GM18951 (cell line): Measurements from ENCODE around the gene STN1.
"Not testable (repeated sequence)": the region's sequence is repeated elsewhere in the genome, so short reads cannot be mapped to it uniquely, and the experiment has no call there.

Experiments
- POLR2A ChIP-seq: IDR thresholded peaks from 4 replicates; pipeline ENCODE4 v1.6.1; 2011; ENCODE audit warnings: mild to moderate bottlenecking; ENCODE audit not compliant: insufficient read length, insufficient read depth; ENCODE audit errors: extremely low read depth
- in situ Hi-C: fragments of 300-500 bp; cut with MboI; formaldehyde crosslinking; loops from one replicate; pipeline ENCODE4 v1.12.0; 2022; ENCODE audit warnings: low sequenced_read_pairs, mixed read lengths, inconsistent platforms; ENCODE audit not compliant: unreplicated experiment

Gene STN1

GRCh38 chr10:103855424-103855823, 62.6 kb downstream of the STN1 start, which contains the start of gene SH3PXD2A:
Gene SH3PXD2A, minus strand, starts transcription at chr10:103855576. Its CDS starts 310 bp downstream, at chr10:103855266.
- in situ Hi-C loops: no loop called here
- no peak for TF ChIP-seq POLR2A

- in situ Hi-C loops: no loop called here
- TF ChIP-seq POLR2A: no peak
Measured at GRCh38 chr10:103854686-103855391, 63.1 kb downstream of the STN1 start.

- in situ Hi-C loops: no loop called here
- no peak for TF ChIP-seq POLR2A
Measured at GRCh38 chr10:103854265-103854685, 63.7 kb downstream of the STN1 start.

GRCh38 chr10:103853428-103854264, 64.3 kb downstream of the STN1 start:
- no peak for TF ChIP-seq POLR2A
- in situ Hi-C loops: no loop called here

DNA sequence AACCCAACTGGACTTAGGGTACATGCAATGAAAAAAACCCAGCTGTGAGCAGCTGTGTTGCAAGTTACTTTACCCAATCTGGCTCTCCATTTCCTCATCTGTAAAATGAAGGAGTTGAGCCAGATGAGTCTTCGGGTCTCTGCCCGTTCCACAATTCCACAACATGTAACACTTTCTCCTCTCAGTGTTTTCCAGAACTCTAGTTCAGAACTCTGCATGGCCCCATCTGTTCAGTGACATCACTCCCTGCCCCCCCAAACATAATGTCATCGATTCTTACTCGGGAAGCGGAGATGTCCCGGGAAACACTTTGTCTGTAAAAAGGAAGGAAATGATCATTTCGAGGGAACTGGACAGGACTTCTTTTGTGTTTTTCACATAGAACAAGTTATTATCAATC, 65.1 kb downstream of the STN1 start:
- in situ Hi-C loops: no loop called here
- TF ChIP-seq POLR2A: no peak

DNA sequence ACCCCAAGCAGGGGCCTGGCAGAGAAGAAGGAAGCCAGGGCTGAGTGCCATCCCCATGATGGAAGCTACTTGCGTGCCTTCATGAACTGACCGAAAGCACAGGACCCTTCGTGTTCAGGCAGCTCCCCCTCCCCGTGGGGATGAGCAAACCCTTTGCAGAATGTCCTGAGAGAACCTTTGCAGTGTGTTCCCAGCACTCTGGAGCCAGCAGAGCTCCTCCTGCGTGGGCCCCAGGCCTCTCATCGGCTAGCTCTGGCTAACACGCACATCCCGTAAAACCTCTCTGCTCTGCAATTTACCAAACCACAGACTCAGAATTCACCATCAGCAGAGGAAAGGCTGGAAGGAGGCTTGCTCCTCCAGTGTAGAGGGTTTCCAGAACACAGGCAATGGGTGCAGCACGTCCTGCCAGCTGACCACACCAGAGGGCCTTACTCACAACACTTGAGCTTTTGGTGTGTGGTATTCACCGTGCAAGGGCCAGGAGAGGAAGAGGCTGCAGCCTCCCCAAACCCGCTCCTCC, 65.7 kb downstream of the STN1 start:
- in situ Hi-C loops: no loop called here
- no peak for TF ChIP-seq POLR2A

GRCh38 chr10:103851261-103851660, 66.7 kb downstream of the STN1 start:
- in situ Hi-C loops: no loop called here

GRCh38 chr10:103850572-103850895, 67.5 kb downstream of the STN1 start:
- in situ Hi-C loops: no loop called here
- TF ChIP-seq POLR2A: no peak

More at GRCh38 chr10:103851261-103851660, 66.7 kb downstream of the STN1 start:
- no peak for TF ChIP-seq POLR2A

DNA sequence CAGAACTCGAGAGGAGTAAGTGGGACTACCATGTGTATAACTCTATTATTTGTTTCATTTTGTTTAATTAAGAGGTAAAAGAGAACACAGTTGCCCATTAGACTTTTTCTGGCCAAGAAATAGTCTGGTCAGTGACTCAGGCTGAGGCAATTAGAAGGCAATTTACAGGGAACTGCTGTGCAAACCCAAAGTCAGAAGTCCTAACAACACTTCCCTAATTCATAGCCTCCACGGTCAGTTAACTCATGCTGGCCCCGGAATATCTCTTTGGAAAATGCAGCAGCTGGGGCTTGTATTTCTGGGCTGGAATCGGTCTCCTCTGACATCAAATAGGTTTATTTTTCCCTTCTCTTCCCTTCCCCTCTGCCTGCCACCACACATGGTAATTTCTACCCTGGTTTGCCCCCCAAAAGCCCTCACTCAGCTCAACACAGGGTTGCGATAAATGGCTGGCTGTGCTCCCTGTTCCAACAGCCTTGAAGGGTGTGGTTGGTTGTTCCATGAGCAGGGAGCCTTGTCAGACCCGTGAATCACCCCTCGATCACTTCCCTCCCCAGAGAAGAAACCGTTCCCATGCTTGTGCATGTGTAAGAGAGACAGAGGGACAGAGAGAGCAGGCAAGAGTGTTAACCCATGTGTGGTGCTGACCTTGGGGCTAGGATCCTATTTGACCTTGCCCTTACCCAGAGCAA, 68.0 kb downstream of the STN1 start:
- in situ Hi-C loops: no loop called here
- no peak for TF ChIP-seq POLR2A

- TF ChIP-seq POLR2A: no peak
- in situ Hi-C loops: no loop called here
Measured at GRCh38 chr10:103849212-103849877, 68.6 kb downstream of the STN1 start.

GRCh38 chr10:103847909-103848468, 70.0 kb downstream of the STN1 start:
- no peak for TF ChIP-seq POLR2A
- in situ Hi-C loops: no loop called here

DNA sequence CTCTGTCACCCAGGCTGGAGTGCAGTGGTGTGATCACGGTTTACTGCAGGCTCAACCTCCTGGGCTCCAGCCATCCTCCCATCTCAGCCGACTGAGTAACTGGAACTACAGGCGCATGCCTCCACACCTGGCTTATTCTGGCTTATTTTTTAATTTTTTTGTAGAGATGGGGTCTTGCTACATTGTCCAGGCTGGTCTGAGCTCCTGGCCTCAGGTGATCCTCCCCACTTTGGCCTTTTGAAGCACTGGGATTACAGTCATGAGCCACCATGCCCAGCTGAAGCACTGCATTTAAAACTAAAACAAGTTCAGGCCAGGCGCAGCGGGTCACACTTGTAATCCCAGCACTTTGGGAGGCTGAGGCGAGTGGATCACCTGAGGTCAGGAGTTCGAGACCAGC, 70.6 kb downstream of the STN1 start:
- no peak for TF ChIP-seq POLR2A
- in situ Hi-C loops: no loop called here

DNA sequence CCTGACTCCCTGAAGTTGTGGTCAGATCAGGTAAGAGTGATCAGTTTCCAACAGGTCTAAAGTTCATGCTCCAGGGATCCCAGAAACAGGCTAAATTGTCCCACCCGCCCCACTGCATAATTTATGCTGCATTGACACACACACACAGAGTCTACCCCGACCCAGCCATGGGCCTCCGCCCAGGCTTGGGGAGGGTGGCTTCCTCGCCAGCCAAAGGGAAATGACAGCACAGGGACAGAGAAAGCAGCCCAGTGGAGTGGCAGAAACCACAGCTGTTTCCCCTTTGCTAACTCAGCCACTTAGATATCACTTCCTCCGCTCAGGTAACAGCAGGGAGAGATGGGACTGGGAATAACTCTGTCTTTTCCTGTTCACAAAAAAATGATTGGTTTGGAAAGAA, 72.0 kb downstream of the STN1 start:
- in situ Hi-C loops: no loop called here
- TF ChIP-seq POLR2A: no peak

DNA sequence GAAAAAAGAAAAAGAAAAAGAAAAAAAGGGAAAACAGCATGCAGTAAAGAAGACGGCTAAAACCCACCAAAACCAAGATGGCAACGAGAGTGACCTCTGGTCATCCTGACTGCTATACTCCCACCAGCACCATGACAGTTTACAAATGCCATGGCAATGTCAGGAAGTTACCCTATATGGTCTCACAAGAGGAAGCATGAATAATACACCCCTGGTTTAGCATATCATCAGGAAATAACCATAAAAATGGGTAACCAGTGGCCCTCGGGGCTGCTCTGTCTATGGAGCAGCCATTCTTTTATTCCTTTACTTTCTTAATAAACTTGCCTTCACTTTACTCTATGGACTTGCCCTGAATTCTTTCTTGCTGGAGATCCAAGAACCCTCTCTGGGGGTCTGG, 72.6 kb downstream of the STN1 start:
- in situ Hi-C loops: not testable (repeated sequence)
